Measurements from ENCODE around the gene TSSK2. TPM values are rescaled to one million over a fixed set of nuclear protein-coding genes. Genes with fewer than 3 reads are reported as not detected.

Gene TSSK2
- total RNA-seq, 1 donor from 2014 or later: not detected

DNA sequence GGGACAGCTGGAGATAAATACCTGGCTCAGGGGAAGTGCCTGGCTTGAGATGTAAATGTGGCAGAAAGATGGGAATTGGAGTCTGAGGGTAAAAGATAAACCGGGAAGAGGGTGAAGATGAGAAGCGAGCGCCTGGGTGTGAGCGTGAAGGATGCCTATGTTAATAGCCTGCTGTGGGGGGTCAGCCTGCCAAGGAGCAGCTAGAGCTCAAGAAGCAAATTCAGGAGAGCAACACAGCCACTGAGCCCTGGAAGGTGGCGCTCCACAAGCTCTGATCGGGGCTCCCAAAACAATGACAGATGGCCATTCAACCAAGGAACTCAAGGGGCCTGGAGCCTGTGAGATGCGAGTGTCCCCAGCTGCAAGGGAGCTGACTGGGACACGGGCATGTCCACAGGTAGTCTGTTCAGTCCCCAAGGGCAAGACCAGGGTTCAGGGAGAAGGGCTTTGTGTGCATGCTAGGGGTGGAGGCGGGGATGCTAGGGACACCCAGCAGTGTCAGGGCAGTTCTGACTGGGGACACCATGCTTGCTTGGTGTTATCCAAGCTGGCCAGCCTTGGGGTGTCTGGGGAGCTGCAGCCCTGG, 16.2 kb downstream of the TSSK2 start:
- peaks cover 10% of the 10 kb centered on the region for H3K36me3 Mint-ChIP-seq (ENCODE audit: low read depth, unreplicated experiment)
- peak overlapping the region; percentile 56 for H3K27ac Mint-ChIP-seq (ENCODE audit: unreplicated experiment)

GRCh38 chr22:19148417-19149046, 17.4 kb downstream of the TSSK2 start:
- H3K4me3 ChIP-seq (ENCODE audit: insufficient read depth, low read depth, low read length): no peak overlapping the region
- peaks cover 22% of the 10 kb centered on the region for H3K9me3 Mint-ChIP-seq (ENCODE audit: unreplicated experiment)
- peaks cover 54% of the 10 kb centered on the region for H3K27me3 Mint-ChIP-seq (ENCODE audit: low read depth, unreplicated experiment)
- H3K36me3 Mint-ChIP-seq (ENCODE audit: low read depth, unreplicated experiment): peaks cover 10% of the 10 kb centered on the region
- H3K36me3 ChIP-seq (ENCODE audit: insufficient read depth, low read length): no peaks in the 10 kb centered on the region
- H3K4me3 Mint-ChIP-seq (ENCODE audit: unreplicated experiment): no peak overlapping the region
- TF ChIP-seq CTCF (IDR thresholded peaks at IDR 0.05; ENCODE audit: insufficient read depth, low read depth, low read length): no peak
- H3K4me1 ChIP-seq (ENCODE audit: insufficient read depth, low read length): no peaks in the 10 kb centered on the region
- DNase-seq (ENCODE audit: low read depth) (no peak), FAIRE-seq (no peak)
- peaks cover 9% of the 10 kb centered on the region for H3K79me2 ChIP-seq (ENCODE audit: insufficient read depth, low read length)
- no peak overlapping the region for H3K4me2 ChIP-seq (ENCODE audit: low read length)
- no peaks in the 10 kb centered on the region for H3K9me3 ChIP-seq (ENCODE audit: insufficient read depth, low read depth, low read length)
- H2AFZ ChIP-seq (ENCODE audit: low read depth, low read length): no peak overlapping the region
- no peak overlapping the region for H3K27ac ChIP-seq (ENCODE audit: low read depth, low read length)
- H3K27me3 ChIP-seq (ENCODE audit: insufficient read depth, low read length): peaks cover 41% of the 10 kb centered on the region
- no peak overlapping the region for H3K9ac ChIP-seq (ENCODE audit: low read length)
- H3K27ac Mint-ChIP-seq (ENCODE audit: unreplicated experiment): no peak overlapping the region
- peaks cover 4% of the 10 kb centered on the region for H3K4me1 Mint-ChIP-seq (ENCODE audit: low read depth, unreplicated experiment)
- H4K20me1 ChIP-seq (ENCODE audit: insufficient read depth, low read length): peaks cover 3% of the 10 kb centered on the region

More for the DNA sequence above, 16.2 kb downstream of the TSSK2 start:
- no peaks in the 10 kb centered on the region for H3K4me1 ChIP-seq (ENCODE audit: insufficient read depth, low read length)
- no peak for TF ChIP-seq CTCF (IDR thresholded peaks at IDR 0.05; ENCODE audit: insufficient read depth, low read depth, low read length)
- no peak for TF ChIP-seq EZH2 (IDR thresholded peaks at IDR 0.05; ENCODE audit: insufficient read depth, low read length)
- no peak for DNase-seq (ENCODE audit: low read depth)
- H3K27ac ChIP-seq (ENCODE audit: low read depth, low read length): no peak overlapping the region
- peaks cover 21% of the 10 kb centered on the region for H3K79me2 ChIP-seq (ENCODE audit: insufficient read depth, low read length)
- Mint-ChIP-seq H3K4me1 (ENCODE audit: low read depth, unreplicated experiment) (peaks cover 4% of the 10 kb centered on the region), H3K9me3 (ENCODE audit: unreplicated experiment) (peaks cover 17% of the 10 kb centered on the region), H3K4me3 (ENCODE audit: unreplicated experiment) (peak overlapping the region; percentile 17), H3K27me3 (ENCODE audit: low read depth, unreplicated experiment) (peaks cover 45% of the 10 kb centered on the region)
- H3K4me2 ChIP-seq (ENCODE audit: low read length): no peak overlapping the region
- H3K4me3 ChIP-seq (ENCODE audit: insufficient read depth, low read depth, low read length): no peak overlapping the region
- no peaks in the 10 kb centered on the region for H3K36me3 ChIP-seq (ENCODE audit: insufficient read depth, low read length)
- H3K9me3 ChIP-seq (ENCODE audit: insufficient read depth, low read depth, low read length): no peaks in the 10 kb centered on the region
- no peak for FAIRE-seq
- no peak overlapping the region for H2AFZ ChIP-seq (ENCODE audit: low read depth, low read length)
- no peak overlapping the region for H3K9ac ChIP-seq (ENCODE audit: low read length)
- H3K27me3 ChIP-seq (ENCODE audit: insufficient read depth, low read length): peaks cover 35% of the 10 kb centered on the region
- H4K20me1 ChIP-seq (ENCODE audit: insufficient read depth, low read length): peaks cover 7% of the 10 kb centered on the region

Data from astrocyte (in vitro differentiated cells and primary cell).